ENCODE measurements around the gene DGKD.
A peak's percentile ranks its signal among the peaks of the same experiment; 100 is the strongest.

The DGKD gene

GRCh38 chr2:233346930-233347329, 7.4 kb upstream of the DGKD start:
- no peak for DNase-seq (ENCODE audit: low read depth)
- H3K4me3 ChIP-seq (ENCODE audit: control insufficient read depth, low read depth, low read length), result no peak overlapping the region
- TF ChIP-seq, protein P1, sequence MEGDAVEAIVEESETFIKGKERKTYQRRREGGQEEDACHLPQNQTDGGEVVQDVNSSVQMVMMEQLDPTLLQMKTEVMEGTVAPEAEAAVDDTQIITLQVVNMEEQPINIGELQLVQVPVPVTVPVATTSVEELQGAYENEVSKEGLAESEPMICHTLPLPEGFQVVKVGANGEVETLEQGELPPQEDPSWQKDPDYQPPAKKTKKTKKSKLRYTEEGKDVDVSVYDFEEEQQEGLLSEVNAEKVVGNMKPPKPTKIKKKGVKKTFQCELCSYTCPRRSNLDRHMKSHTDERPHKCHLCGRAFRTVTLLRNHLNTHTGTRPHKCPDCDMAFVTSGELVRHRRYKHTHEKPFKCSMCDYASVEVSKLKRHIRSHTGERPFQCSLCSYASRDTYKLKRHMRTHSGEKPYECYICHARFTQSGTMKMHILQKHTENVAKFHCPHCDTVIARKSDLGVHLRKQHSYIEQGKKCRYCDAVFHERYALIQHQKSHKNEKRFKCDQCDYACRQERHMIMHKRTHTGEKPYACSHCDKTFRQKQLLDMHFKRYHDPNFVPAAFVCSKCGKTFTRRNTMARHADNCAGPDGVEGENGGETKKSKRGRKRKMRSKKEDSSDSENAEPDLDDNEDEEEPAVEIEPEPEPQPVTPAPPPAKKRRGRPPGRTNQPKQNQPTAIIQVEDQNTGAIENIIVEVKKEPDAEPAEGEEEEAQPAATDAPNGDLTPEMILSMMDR (conservative IDR thresholded peaks at IDR 0.05; ENCODE audit: control insufficient read depth, insufficient read depth, low read depth, low read length), result no peak

DNA sequence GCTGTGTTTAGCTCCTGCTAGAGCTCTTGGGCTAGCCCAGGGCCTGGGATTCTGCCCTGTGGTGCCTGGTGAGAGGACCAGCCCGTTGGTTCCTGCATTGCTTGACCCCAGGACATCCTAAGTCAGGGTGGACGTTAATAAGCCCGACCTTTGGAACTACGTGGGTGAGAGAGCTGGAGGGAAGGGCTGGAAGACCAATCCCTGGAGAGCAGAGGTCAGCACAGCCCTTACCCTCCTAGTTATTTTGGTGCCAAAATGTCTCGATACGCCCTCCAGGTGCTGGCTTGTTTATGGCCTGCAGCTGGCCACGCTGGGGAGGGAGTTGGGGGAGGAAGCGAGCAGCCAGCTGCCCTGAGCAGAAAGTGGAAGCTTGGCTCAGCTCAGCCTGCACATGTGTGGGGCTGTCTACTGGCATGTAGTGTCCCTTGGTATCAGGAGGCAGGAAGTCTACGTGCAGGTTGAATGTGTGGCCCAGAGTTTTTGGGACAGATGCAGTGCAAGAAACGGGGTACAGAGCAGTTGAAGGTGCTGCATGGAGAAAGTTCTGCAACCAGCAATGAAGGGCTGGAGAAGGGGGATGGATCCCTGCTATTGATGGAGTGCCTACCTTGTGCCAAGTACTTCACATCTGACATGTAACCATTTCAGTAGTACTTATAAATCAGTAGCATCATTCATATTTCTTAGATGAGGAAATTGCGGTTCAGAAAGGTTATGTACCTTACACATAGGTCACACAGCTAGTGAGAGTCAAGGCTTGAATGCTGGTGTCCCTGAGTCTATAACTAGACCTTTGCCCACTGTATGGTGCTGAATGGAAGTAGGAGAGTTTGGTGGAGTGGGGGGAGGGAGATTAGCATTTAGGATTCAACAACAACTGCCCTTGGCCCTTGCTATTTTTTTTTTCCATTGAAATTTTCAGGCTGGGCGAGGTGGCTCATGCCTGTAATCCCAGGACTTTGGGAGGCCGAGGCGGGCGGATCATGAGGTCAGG, 5.0 kb upstream of the DGKD start:
- no peak overlapping the region for H3K4me3 ChIP-seq (ENCODE audit: control insufficient read depth, low read depth, low read length)
- no peak for DNase-seq (ENCODE audit: low read depth)
- TF ChIP-seq, protein P1 (conservative IDR thresholded peaks at IDR 0.05; ENCODE audit: control insufficient read depth, insufficient read depth, low read depth, low read length), result no peak

GRCh38 chr2:233350708-233351107, 3.6 kb upstream of the DGKD start:
- peak; percentile 90 for DNase-seq (ENCODE audit: low read depth)
- TF ChIP-seq, protein P1 (conservative IDR thresholded peaks at IDR 0.05; ENCODE audit: control insufficient read depth, insufficient read depth, low read depth, low read length), result no peak
- no peak overlapping the region for H3K4me3 ChIP-seq (ENCODE audit: control insufficient read depth, low read depth, low read length)

DNA sequence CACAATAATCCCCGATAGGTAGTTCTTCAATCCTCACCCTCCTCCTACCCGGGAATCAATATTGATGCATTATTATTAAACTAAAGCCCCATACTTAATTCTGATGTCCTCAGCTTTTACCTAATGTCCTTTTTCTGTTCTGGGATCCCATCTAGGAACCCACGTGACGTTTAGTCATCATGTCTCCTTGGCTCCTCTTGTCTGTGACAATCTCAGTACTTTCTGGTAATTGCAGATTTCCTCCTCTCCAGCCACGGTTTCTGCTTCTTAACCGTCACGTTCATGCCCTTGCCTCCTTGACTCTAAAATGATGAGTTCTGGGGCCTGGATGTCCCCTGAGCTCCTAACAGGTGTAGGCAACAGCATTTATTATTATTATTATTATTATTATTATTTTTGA, 2.9 kb upstream of the DGKD start:
- no peak overlapping the region for H3K4me3 ChIP-seq (ENCODE audit: control insufficient read depth, low read depth, low read length)
- TF ChIP-seq, protein P1 (conservative IDR thresholded peaks at IDR 0.05; ENCODE audit: control insufficient read depth, insufficient read depth, low read depth, low read length), result no peak
- peak; percentile 44 for DNase-seq (ENCODE audit: low read depth)

- H3K4me3 ChIP-seq (ENCODE audit: control insufficient read depth, low read depth, low read length), result no peak overlapping the region
- DNase-seq (ENCODE audit: low read depth), result no peak
- TF ChIP-seq, protein P1 (conservative IDR thresholded peaks at IDR 0.05; ENCODE audit: control insufficient read depth, insufficient read depth, low read depth, low read length), result no peak
Observed at GRCh38 chr2:233352141-233352842, 2.0 kb upstream of the DGKD start.

DNA sequence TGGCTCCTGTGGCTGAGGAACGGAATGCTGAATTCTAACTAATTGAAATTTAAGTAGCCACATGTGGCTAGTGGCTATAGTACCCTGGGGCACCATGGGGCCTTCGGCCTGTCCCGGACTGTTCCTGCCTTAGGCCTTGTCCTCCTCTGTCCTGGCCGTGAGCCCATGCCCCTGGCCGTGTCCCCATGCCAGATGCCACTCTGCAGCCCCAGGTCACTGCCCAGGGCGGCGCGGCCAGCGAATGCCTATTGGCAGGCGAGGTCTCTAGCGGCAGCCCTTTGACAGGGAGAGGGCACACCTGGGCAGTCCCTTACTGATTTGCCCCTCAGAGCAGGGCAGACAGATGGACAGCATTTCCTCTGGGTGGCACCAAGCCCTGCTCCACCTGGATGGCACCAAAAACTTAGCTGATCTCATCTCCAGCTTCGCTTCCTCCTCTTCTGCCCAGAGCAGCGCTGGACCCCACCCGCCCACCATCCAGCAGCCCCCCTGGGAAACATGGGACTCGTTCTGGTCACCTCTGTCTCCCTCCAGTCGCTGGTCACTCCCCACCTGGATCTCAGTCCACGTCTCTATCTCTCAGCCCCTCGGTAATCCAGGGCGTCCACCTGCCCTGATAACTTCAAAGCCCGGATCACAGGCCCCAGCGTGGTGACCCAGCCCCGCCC, 1.1 kb upstream of the DGKD start:
- no peak overlapping the region for H3K4me3 ChIP-seq (ENCODE audit: control insufficient read depth, low read depth, low read length)
- TF ChIP-seq, protein P1 (conservative IDR thresholded peaks at IDR 0.05; ENCODE audit: control insufficient read depth, insufficient read depth, low read depth, low read length), result no peak

More for the DNA sequence above, 1.1 kb upstream of the DGKD start:
- DNase-seq (ENCODE audit: low read depth), result no peak
